K562 (cell line): ENCODE data around the gene PTPRG. TPM values are rescaled to one million over a fixed set of nuclear protein-coding genes. Genes with fewer than 3 reads are reported as not detected.

Experiments used
- ATAC-seq: fragments of 200-7000 bp; cut with Tn5 transposase; 3 replicates; pipeline ENCODE4 v1.9.1; 2020; ENCODE audit warnings: moderate library complexity
- BruUV-seq: library from RNA; stranded (reverse); fragments of 400-500 nt; replicated peaks from 2 replicates; lab custom pipeline; 2021; lab: Mats Ljungman, UMichigan
- CTCF ChIA-PET: fragments of 300-600 bp; formaldehyde crosslinking; extraction: SDS; loops from one replicate; lab custom pipeline; 2021; ENCODE audit warnings: low intra/inter-chr PET ratio; lab: Yijun Ruan, JAX
- POLR2A ChIA-PET: fragments of 300-600, 350-650 bp; sonication (Branson Sonifier 250); formaldehyde crosslinking; extraction: SDS; loops from one replicate; lab custom pipeline; 2021; ENCODE audit warnings: antibody characterized with exemption, inconsistent platforms; lab: Yijun Ruan, JAX
- DNase-seq, 4 experiments: peaks; one replicate each; pipeline versions ENCODE4 v3.0.0 to v3.0.0-alpha.2; 2011 to 2018; ENCODE audit warnings: low spot score in 3 of 4, mixed read lengths in 3 of 4; ENCODE audit errors: extremely low read depth in 1 of 4
- FAIRE-seq: peaks from 2 replicates; lab custom pipeline; 2011; peaks lifted over from hg19 to GRCh38; lab: Jason Lieb, UNC
- H2AFZ ChIP-seq: 2 replicates; pipeline ENCODE4 v1.6.0; 2011; ENCODE audit warnings: low read depth, low read length, control low read depth, inconsistent platforms
- H3K27ac ChIP-seq: fragments of 200-600 bp; 3 replicates; pipeline ENCODE4 v1.8.0; 2011; ENCODE audit warnings: low read depth, mild to moderate bottlenecking, control low read depth, inconsistent platforms, low read length, moderate library complexity, mixed read lengths; ENCODE audit errors: extremely low read depth
- H3K27me3 ChIP-seq, 2 experiments: fragments of 300-600 bp in 1 of 2; 2 replicates in 1 of 2; 3 replicates in 1 of 2; pipeline versions ENCODE4 v1.6.0 to v1.8.0; 2011; ENCODE audit warnings: inconsistent platforms in 2 of 2, low read length in 2 of 2, mild to moderate bottlenecking in 1 of 2, mixed read lengths in 1 of 2, moderate library complexity in 1 of 2; ENCODE audit not compliant: control insufficient read depth in 2 of 2, insufficient read depth in 2 of 2
- H3K36me3 ChIP-seq: fragments of 300-600 bp; 3 replicates; pipeline ENCODE4 v1.8.0; 2011; ENCODE audit warnings: mild to moderate bottlenecking, low read length, inconsistent platforms; ENCODE audit not compliant: control insufficient read depth, insufficient read depth
- H3K4me1 ChIP-seq, 2 experiments: fragments of 200-600 bp in 1 of 2; replicated peaks in 1 of 2; 2 replicates in 1 of 2; 3 replicates in 1 of 2; pipeline versions ENCODE4 v1.5.1 to v1.8.0; 2011; ENCODE audit warnings: inconsistent platforms in 2 of 2, low read length in 2 of 2, mild to moderate bottlenecking in 1 of 2, mixed read lengths in 1 of 2, moderate library complexity in 1 of 2; ENCODE audit not compliant: control insufficient read depth in 2 of 2, insufficient read depth in 2 of 2
- H3K4me2 ChIP-seq: 2 replicates; pipeline ENCODE4 v1.6.1; 2011; ENCODE audit warnings: low read length, control low read depth, inconsistent platforms, mixed read lengths; ENCODE audit not compliant: insufficient read depth
- H3K4me3 ChIP-seq: fragments of 200-600 bp; sonication (generic), shearing (Covaris generic); 2 replicates; pipeline ENCODE4 v1.5.1; 2016; ENCODE audit warnings: control low read depth, inconsistent platforms
- H3K79me2 ChIP-seq: fragments of 200-600 bp; 3 replicates; pipeline ENCODE4 v1.8.0; 2011; ENCODE audit warnings: low read length, inconsistent platforms; ENCODE audit not compliant: control insufficient read depth, insufficient read depth
- H3K9ac ChIP-seq, 2 experiments: 2 replicates each; pipeline versions ENCODE4 v1.6.0 to v1.6.1; 2011; ENCODE audit warnings: low read depth in 2 of 2, low read length in 2 of 2, control low read depth in 1 of 2, inconsistent platforms in 1 of 2, mild to moderate bottlenecking in 1 of 2, mixed read lengths in 1 of 2; ENCODE audit not compliant: insufficient read depth in 1 of 2
- H3K9me1 ChIP-seq: one replicate; pipeline ENCODE4 v1.6.0; 2011; ENCODE audit warnings: inconsistent platforms, mild to moderate bottlenecking, low read length, moderate library complexity; ENCODE audit not compliant: control insufficient read depth, insufficient read depth
- H3K9me3 ChIP-seq: replicated peaks from 2 replicates; pipeline ENCODE4 v1.5.1; 2011; ENCODE audit warnings: low read depth, low read length, inconsistent platforms; ENCODE audit not compliant: control insufficient read depth, insufficient read depth
- H4K20me1 ChIP-seq: replicated peaks from 2 replicates; pipeline ENCODE4 v1.6.1; 2011; ENCODE audit warnings: low read length, inconsistent platforms, mixed read lengths; ENCODE audit not compliant: control insufficient read depth, insufficient read depth
- CBX2 ChIP-seq: fragments of 200-600 bp; sonication (generic); IDR thresholded peaks from one replicate; pipeline ENCODE4 v1.6.1; 2012; ENCODE audit warnings: mild to moderate bottlenecking, low read length, inconsistent platforms; ENCODE audit not compliant: insufficient read depth, poor library complexity, severe bottlenecking
- CREM ChIP-seq: IDR thresholded peaks from 2 replicates; pipeline ENCODE4 v1.6.1; 2014; ENCODE audit warnings: antibody characterized with exemption, low read depth
- FIP1L1 ChIP-seq: fragments of 200-400 bp; formaldehyde crosslinking; IDR thresholded peaks from 2 replicates; pipeline ENCODE4 v1.6.1; 2018; ENCODE audit warnings: mild to moderate bottlenecking, low read depth, low read length; ENCODE audit not compliant: poor library complexity, severe bottlenecking
- PHF8 ChIP-seq: fragments of 200-600 bp; sonication (generic); IDR thresholded peaks from 2 replicates; pipeline ENCODE4 v1.6.1; 2012; ENCODE audit warnings: mixed run types, mild to moderate bottlenecking, inconsistent platforms, low read length, moderate library complexity, borderline replicate concordance
- RBM39 ChIP-seq: fragments of 200-400 bp; formaldehyde crosslinking; optimal IDR thresholded peaks from 2 replicates; pipeline ENCODE3; 2018; ENCODE audit warnings: low read depth, low read length
- TCF7 ChIP-seq: sonication (generic); IDR thresholded peaks from 2 replicates; pipeline ENCODE4 v1.6.1; 2016; ENCODE audit warnings: antibody characterized with exemption, borderline replicate concordance
- ZNF586 ChIP-seq: fragments of 450-650 bp; formaldehyde crosslinking; conservative IDR thresholded peaks from 2 replicates; pipeline ENCODE4 v1.4.0; 2020; ENCODE audit warnings: mild to moderate bottlenecking, moderate library complexity
- WGBS: fragments of 100-300 bp; shearing (Covaris generic); methylation state at CpG from one replicate; pipeline ENCODE4 v1.1.6; 2016; ENCODE audit warnings: low coverage, mixed read lengths; ENCODE audit not compliant: insufficient coverage; ENCODE audit errors: missing lambda C conversion rate; 5-methylcytosine and 5-hydroxymethylcytosine counted together
- in situ Hi-C: fragments of 300-500 bp; cut with MboI; formaldehyde crosslinking; loops from 4 replicates; pipeline ENCODE4 v1.15.0; 2018; ENCODE audit warnings: inconsistent platforms, mixed read lengths
- intact Hi-C: fragments of 100-400 bp; cut with micrococcal nuclease; formaldehyde crosslinking; loops from 2 replicates; pipeline ENCODE4 v1.14.2; 2022
- polyA plus RNA-seq, 8 experiments: library from polyadenylated mRNA; depleted of rRNA in 4 of 8; stranded (reverse) in 5 of 8; unstranded in 3 of 8; fragments of >200 nt; fragmentation: Nextera tagmentation in 2 of 8; fragmentation: Illumina TruSeq in 1 of 8; extraction: Ambion mirVana in 2 of 8; extraction: Trizol in 1 of 8; gene quantifications; 2 replicates each; pipeline versions ENCODE4 v1.2.1 to v1.2.3, GENCODE V29; 2011 to 2014; ENCODE audit warnings: inconsistent platforms in 1 of 8, missing spikeins in 1 of 8
- total RNA-seq, 7 experiments: library from RNA; depleted of rRNA in 6 of 7; stranded (reverse); fragments of >200 nt in 6 of 7; fragmentation: Illumina TruSeq in 2 of 7; extraction: Trizol in 2 of 7; gene quantifications; 2 replicates each; pipeline versions ENCODE4 v1.2.1 to v1.2.3, GENCODE V29; 2011 to 2021; ENCODE audit warnings: low replicate concordance in 1 of 7
- TF ChIP-seq, protein P1 (sequence below): fragments of 450-650 bp; formaldehyde crosslinking; IDR thresholded peaks from 2 replicates; pipeline ENCODE4 v1.4.0; 2022; ENCODE audit warnings: missing genetic modification characterization
- TF ChIP-seq, protein P2 (sequence below): fragments of 450-650 bp; conservative IDR thresholded peaks from 2 replicates; pipeline ENCODE4 v1.6.1; 2016; ENCODE audit warnings: missing genetic modification characterization, low read depth, mild to moderate bottlenecking, control low read depth, missing compliant biosample characterization
- TF ChIP-seq, protein P3 (sequence below): IDR thresholded peaks from 2 replicates; pipeline ENCODE4 v1.6.1; 2011; ENCODE audit not compliant: insufficient read length; ENCODE audit errors: extremely low read depth
- TF ChIP-seq, protein P4 (sequence below): fragments of 250-450 bp; sonication (Bioruptor Pico); IDR thresholded peaks from 2 replicates; pipeline ENCODE4 v1.5.0; 2021; ENCODE audit warnings: mild to moderate bottlenecking, borderline replicate concordance
- TF ChIP-seq, protein P5 (sequence below): sonication (generic); formaldehyde crosslinking; IDR thresholded peaks from 2 replicates; pipeline ENCODE4 v1.8.1; 2022; ENCODE audit warnings: missing genetic modification reagents
- TF ChIP-seq, protein P6 (sequence below): fragments of 450-650 bp; formaldehyde crosslinking; IDR thresholded peaks from 2 replicates; pipeline ENCODE4 v1.4.0; 2020; ENCODE audit warnings: mild to moderate bottlenecking, moderate library complexity

PTPRG gene
- total and polyA plus RNA-seq, 9 of the 15 experiments (the other 6 are each of a cell fraction or from before 2014, with no cell fraction given): 0.16 TPM; not detected in 8

DNA sequence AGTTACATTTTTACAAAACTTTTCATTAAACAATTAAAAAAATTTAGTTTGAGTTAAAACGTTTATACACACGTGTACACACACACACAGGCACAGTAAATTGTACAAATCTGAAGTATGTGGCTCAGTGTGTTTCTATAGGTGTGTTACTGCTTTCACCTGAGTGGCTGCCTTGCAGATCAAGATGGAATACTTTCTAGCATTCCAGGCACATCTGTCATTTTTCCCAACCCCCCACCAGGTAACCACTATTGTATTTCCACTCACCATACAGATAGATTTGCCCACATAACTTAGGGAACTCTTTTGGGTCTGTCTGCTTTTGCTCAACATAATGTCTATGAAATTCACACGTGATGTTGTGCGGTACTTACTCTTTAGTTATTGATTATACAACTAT, 141.1 kb downstream of the PTPRG start:
- CTCF ChIA-PET: no interaction called here
- no peaks in the 10 kb centered on the region for H3K4me1 ChIP-seq
- no peaks in the 10 kb centered on the region for H3K36me3 ChIP-seq
- no peak overlapping the region for H3K4me2 ChIP-seq
- intact Hi-C loops (no loop called here), in situ Hi-C loops (no loop called here)
- DNase-seq (no peak), ATAC-seq (no peak), FAIRE-seq (no peak)
- H3K9ac ChIP-seq: no peak overlapping the region
- no peak overlapping the region for H2AFZ ChIP-seq
- 4% methylated on average over 4 of the region's 4 CpGs for WGBS
- H3K9me3 ChIP-seq: no peaks in the 10 kb centered on the region
- H4K20me1 ChIP-seq: no peaks in the 10 kb centered on the region
- H3K4me3 ChIP-seq: no peak overlapping the region
- H3K27ac ChIP-seq: no peak overlapping the region
- H3K79me2 ChIP-seq: no peaks in the 10 kb centered on the region
- POLR2A ChIA-PET: no interaction called here
- BruUV-seq: no TSS peak
- no peaks in the 10 kb centered on the region for H3K27me3 ChIP-seq
- no peaks in the 10 kb centered on the region for H3K9me1 ChIP-seq
- TF ChIP-seq, protein P1, sequence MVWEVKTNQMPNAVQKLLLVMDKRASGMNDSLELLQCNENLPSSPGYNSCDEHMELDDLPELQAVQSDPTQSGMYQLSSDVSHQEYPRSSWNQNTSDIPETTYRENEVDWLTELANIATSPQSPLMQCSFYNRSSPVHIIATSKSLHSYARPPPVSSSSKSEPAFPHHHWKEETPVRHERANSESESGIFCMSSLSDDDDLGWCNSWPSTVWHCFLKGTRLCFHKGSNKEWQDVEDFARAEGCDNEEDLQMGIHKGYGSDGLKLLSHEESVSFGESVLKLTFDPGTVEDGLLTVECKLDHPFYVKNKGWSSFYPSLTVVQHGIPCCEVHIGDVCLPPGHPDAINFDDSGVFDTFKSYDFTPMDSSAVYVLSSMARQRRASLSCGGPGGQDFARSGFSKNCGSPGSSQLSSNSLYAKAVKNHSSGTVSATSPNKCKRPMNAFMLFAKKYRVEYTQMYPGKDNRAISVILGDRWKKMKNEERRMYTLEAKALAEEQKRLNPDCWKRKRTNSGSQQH (CRISPR knock-in tag): no peak
- TF ChIP-seq ZNF586 (CRISPR knock-in tag) (no peak), TCF7 (no peak), RBM39 (no peak), PHF8 (no peak), FIP1L1 (no peak), CREM (no peak), CBX2 (no peak)
- TF ChIP-seq, protein P2, sequence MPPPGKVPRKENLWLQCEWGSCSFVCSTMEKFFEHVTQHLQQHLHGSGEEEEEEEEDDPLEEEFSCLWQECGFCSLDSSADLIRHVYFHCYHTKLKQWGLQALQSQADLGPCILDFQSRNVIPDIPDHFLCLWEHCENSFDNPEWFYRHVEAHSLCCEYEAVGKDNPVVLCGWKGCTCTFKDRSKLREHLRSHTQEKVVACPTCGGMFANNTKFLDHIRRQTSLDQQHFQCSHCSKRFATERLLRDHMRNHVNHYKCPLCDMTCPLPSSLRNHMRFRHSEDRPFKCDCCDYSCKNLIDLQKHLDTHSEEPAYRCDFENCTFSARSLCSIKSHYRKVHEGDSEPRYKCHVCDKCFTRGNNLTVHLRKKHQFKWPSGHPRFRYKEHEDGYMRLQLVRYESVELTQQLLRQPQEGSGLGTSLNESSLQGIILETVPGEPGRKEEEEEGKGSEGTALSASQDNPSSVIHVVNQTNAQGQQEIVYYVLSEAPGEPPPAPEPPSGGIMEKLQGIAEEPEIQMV (tag): no peak
- TF ChIP-seq, protein P3, sequence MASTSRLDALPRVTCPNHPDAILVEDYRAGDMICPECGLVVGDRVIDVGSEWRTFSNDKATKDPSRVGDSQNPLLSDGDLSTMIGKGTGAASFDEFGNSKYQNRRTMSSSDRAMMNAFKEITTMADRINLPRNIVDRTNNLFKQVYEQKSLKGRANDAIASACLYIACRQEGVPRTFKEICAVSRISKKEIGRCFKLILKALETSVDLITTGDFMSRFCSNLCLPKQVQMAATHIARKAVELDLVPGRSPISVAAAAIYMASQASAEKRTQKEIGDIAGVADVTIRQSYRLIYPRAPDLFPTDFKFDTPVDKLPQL: no peak
- TF ChIP-seq, protein P4, sequence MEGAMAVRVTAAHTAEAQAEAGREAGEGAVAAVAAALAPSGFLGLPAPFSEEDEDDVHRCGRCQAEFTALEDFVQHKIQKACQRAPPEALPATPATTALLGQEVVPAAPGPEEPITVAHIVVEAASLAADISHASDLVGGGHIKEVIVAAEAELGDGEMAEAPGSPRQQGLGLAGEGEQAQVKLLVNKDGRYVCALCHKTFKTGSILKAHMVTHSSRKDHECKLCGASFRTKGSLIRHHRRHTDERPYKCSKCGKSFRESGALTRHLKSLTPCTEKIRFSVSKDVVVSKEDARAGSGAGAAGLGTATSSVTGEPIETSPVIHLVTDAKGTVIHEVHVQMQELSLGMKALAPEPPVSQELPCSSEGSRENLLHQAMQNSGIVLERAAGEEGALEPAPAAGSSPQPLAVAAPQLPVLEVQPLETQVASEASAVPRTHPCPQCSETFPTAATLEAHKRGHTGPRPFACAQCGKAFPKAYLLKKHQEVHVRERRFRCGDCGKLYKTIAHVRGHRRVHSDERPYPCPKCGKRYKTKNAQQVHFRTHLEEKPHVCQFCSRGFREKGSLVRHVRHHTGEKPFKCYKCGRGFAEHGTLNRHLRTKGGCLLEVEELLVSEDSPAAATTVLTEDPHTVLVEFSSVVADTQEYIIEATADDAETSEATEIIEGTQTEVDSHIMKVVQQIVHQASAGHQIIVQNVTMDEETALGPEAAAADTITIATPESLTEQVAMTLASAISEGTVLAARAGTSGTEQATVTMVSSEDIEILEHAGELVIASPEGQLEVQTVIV (CRISPR knock-in tag): no peak
- TF ChIP-seq, protein P5, sequence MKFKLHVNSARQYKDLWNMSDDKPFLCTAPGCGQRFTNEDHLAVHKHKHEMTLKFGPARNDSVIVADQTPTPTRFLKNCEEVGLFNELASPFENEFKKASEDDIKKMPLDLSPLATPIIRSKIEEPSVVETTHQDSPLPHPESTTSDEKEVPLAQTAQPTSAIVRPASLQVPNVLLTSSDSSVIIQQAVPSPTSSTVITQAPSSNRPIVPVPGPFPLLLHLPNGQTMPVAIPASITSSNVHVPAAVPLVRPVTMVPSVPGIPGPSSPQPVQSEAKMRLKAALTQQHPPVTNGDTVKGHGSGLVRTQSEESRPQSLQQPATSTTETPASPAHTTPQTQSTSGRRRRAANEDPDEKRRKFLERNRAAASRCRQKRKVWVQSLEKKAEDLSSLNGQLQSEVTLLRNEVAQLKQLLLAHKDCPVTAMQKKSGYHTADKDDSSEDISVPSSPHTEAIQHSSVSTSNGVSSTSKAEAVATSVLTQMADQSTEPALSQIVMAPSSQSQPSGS (CRISPR knock-in tag): no peak
- TF ChIP-seq, protein P6, sequence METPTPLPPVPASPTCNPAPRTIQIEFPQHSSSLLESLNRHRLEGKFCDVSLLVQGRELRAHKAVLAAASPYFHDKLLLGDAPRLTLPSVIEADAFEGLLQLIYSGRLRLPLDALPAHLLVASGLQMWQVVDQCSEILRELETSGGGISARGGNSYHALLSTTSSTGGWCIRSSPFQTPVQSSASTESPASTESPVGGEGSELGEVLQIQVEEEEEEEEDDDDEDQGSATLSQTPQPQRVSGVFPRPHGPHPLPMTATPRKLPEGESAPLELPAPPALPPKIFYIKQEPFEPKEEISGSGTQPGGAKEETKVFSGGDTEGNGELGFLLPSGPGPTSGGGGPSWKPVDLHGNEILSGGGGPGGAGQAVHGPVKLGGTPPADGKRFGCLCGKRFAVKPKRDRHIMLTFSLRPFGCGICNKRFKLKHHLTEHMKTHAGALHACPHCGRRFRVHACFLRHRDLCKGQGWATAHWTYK (CRISPR knock-in tag): no peak
